Activated CD8-positive, alpha-beta T cell treated with anti-CD3 and anti-CD28 coated beads, Interleukin-2, amount 10 ng/mL, durations not matched to agents 7 days and 5 days (primary cell): ENCODE results near the gene RPA3. TPM values are rescaled to one million over a fixed set of nuclear protein-coding genes. Genes with fewer than 3 reads are reported as not detected.

Experiments used
- ATAC-seq: fragments of 150-1000 bp; cut with Tn5 transposase; one replicate; pipeline ENCODE4 v1.10.0; 2021; ENCODE audit warnings: moderate library complexity
- CTCF ChIA-PET: fragments of 350-600 bp; sonication (Branson Sonifier 250); formaldehyde crosslinking; loops from one replicate; lab custom pipeline; 2021; ENCODE audit warnings: antibody characterized with exemption; lab: Charles Lee
- POLR2A ChIA-PET: fragments of 350-600 bp; sonication (Branson Sonifier 250); formaldehyde crosslinking; loops from one replicate; lab custom pipeline; 2021; ENCODE audit warnings: antibody characterized with exemption; lab: Charles Lee
- DNase-seq: peaks from one replicate; pipeline ENCODE4 v3.0.0-alpha.2; 2020
- H3K27ac Mint-ChIP-seq: one replicate; pipeline ENCODE4 v1.8.0; 2021; ENCODE audit warnings: mild to moderate bottlenecking, mixed read lengths
- H3K27me3 Mint-ChIP-seq: one replicate; pipeline ENCODE4 v1.8.0; 2021; ENCODE audit warnings: low read depth, mixed read lengths
- H3K36me3 Mint-ChIP-seq: one replicate; pipeline ENCODE4 v1.8.0; 2021; ENCODE audit warnings: low read depth, mixed read lengths
- H3K4me1 Mint-ChIP-seq: one replicate; pipeline ENCODE4 v1.8.0; 2021; ENCODE audit warnings: low read depth, mixed read lengths
- H3K4me3 Mint-ChIP-seq: one replicate; pipeline ENCODE4 v1.8.0; 2021; ENCODE audit warnings: mild to moderate bottlenecking, mixed read lengths
- H3K9me3 Mint-ChIP-seq: one replicate; pipeline ENCODE4 v1.8.0; 2022; ENCODE audit warnings: mixed read lengths; ENCODE audit not compliant: insufficient read depth
- total RNA-seq, 2 experiments: library from RNA; stranded (reverse); gene quantifications; one replicate each; pipeline ENCODE4 v1.2.3, GENCODE V29; 2021

The RPA3 gene
- total RNA-seq, 2 experiments from 2014 or later = 117 TPM

GRCh38 chr7:7652798-7653540 lies 65.4 kb downstream of the RPA3 start:
- Mint-ChIP-seq H3K36me3 (peaks cover 16% of the 10 kb centered on the region), H3K27me3 (no peaks in the 10 kb centered on the region), H3K4me1 (peaks cover 16% of the 10 kb centered on the region), H3K9me3 (peaks cover 10% of the 10 kb centered on the region), H3K27ac (no peak overlapping the region), H3K4me3 (no peak overlapping the region)
- DNase-seq = no peak
- ChIA-PET POLR2A (interaction anchor here (0.9 kb wide), 1 partner anchor 11 kb away, joined by 3 read pairs; no protein-coding TSS in a partner anchor), CTCF (interaction anchor here (0.7 to 1.8 kb wide), 5 partner anchors 8 to 415 kb away, joined by 3 to 6 read pairs (median 3); no protein-coding TSS in a partner anchor)
- ATAC-seq = no peak

GRCh38 chr7:7651479-7651878 lies 66.9 kb downstream of the RPA3 start:
- Mint-ChIP-seq H3K4me3 (no peak overlapping the region), H3K36me3 (peaks cover 11% of the 10 kb centered on the region), H3K4me1 (peaks cover 16% of the 10 kb centered on the region), H3K27me3 (no peaks in the 10 kb centered on the region), H3K27ac (peak overlapping the region; percentile 39), H3K9me3 (no peaks in the 10 kb centered on the region)
- DNase-seq (no peak), ATAC-seq (no peak)
- CTCF ChIA-PET = interaction anchor here (0.9 to 1.8 kb wide), 3 partner anchors 15 to 36 kb away, joined by 3 to 6 read pairs (median 4); no protein-coding TSS in a partner anchor
- POLR2A ChIA-PET = interaction anchor here (1.1 kb wide), 1 partner anchor 11 kb away, joined by 4 read pairs; the partner anchor contains the start of gene UMAD1

- Mint-ChIP-seq H3K36me3 (peaks cover 13% of the 10 kb centered on the region), H3K27ac (no peak overlapping the region), H3K27me3 (no peaks in the 10 kb centered on the region), H3K4me1 (peaks cover 16% of the 10 kb centered on the region), H3K4me3 (no peak overlapping the region), H3K9me3 (no peaks in the 10 kb centered on the region)
- CTCF ChIA-PET = interaction anchor here (1.8 kb wide), 1 partner anchor 30 kb away, joined by 4 read pairs; no protein-coding TSS in a partner anchor
- DNase-seq = no peak
- no peak for ATAC-seq
- POLR2A ChIA-PET = no interaction called here
Measured at GRCh38 chr7:7650682-7651206, 67.7 kb downstream of the RPA3 start.

- ChIA-PET CTCF (interaction anchor here (1.4 kb wide), 1 partner anchor 34 kb away, joined by 5 read pairs; no protein-coding TSS in a partner anchor), POLR2A (no interaction called here)
- peaks cover 33% of the 10 kb centered on the region for H3K36me3 Mint-ChIP-seq
- no peaks in the 10 kb centered on the region for H3K27me3 Mint-ChIP-seq
- H3K4me3 Mint-ChIP-seq = no peak overlapping the region
- H3K9me3 Mint-ChIP-seq = no peaks in the 10 kb centered on the region
- ATAC-seq (no peak), DNase-seq (no peak)
- H3K27ac Mint-ChIP-seq = no peak overlapping the region
- peaks cover 18% of the 10 kb centered on the region for H3K4me1 Mint-ChIP-seq
Measured at GRCh38 chr7:7647495-7648036, 70.8 kb downstream of the RPA3 start.

GRCh38 chr7:7642081-7642480 lies 76.3 kb downstream of the RPA3 start:
- ChIA-PET POLR2A (interaction anchor here (0.6 to 2.7 kb wide), 5 partner anchors 11 to 653 kb away, joined by 3 to 25 read pairs (median 3); no protein-coding TSS in a partner anchor), CTCF (interaction anchor here (1.0 to 2.5 kb wide), 3 partner anchors 71 to 393 kb away, joined by 3 to 8 read pairs (median 4); no protein-coding TSS in a partner anchor)
- ATAC-seq = no peak
- no peaks in the 10 kb centered on the region for H3K27me3 Mint-ChIP-seq
- no peak for DNase-seq
- peaks cover 33% of the 10 kb centered on the region for H3K4me1 Mint-ChIP-seq
- no peaks in the 10 kb centered on the region for H3K9me3 Mint-ChIP-seq
- H3K36me3 Mint-ChIP-seq = peaks cover 41% of the 10 kb centered on the region
- H3K4me3 Mint-ChIP-seq = peak overlapping the region; percentile 86
- no peak overlapping the region for H3K27ac Mint-ChIP-seq

GRCh38 chr7:7641129-7641663 lies 77.2 kb downstream of the RPA3 start:
- ATAC-seq = peak; percentile 10
- peak overlapping the region; percentile 97 for H3K27ac Mint-ChIP-seq
- no peaks in the 10 kb centered on the region for H3K27me3 Mint-ChIP-seq
- peaks cover 33% of the 10 kb centered on the region for H3K4me1 Mint-ChIP-seq
- no peak for DNase-seq
- H3K4me3 Mint-ChIP-seq = peak overlapping the region; percentile 86
- peaks cover 39% of the 10 kb centered on the region for H3K36me3 Mint-ChIP-seq
- H3K9me3 Mint-ChIP-seq = no peaks in the 10 kb centered on the region
- POLR2A ChIA-PET = interaction anchor here (0.6 to 2.7 kb wide), 18 partner anchors 8 to 653 kb away, joined by 3 to 25 read pairs (median 3); partner anchors contain the start of genes C1GALT1, GLCCI1 and RPA3
- CTCF ChIA-PET = interaction anchor here (0.9 to 2.8 kb wide), 9 partner anchors 14 to 576 kb away, joined by 3 to 24 read pairs (median 4); no protein-coding TSS in a partner anchor

GRCh38 chr7:7640221-7641128 lies 77.9 kb downstream of the RPA3 start, which contains the start of gene UMAD1:
UMAD1 (plus strand) TSS chr7:7640752; CDS start chr7:7673372, 32,620 bp downstream.
- Mint-ChIP-seq H3K36me3 (peaks cover 37% of the 10 kb centered on the region), H3K4me3 (peak within 1 kb of the TSS; percentile 86), H3K9me3 (no peaks in the 10 kb centered on the region), H3K4me1 (peaks cover 33% of the 10 kb centered on the region), H3K27ac (peak within 1 kb of the TSS; percentile 97), H3K27me3 (no peaks in the 10 kb centered on the region)
- ChIA-PET POLR2A (interaction anchor here (0.7 to 2.7 kb wide), 20 partner anchors 9 to 573 kb away, joined by 3 to 25 read pairs (median 4); partner anchors contain the start of genes C1GALT1, GLCCI1 and RPA3), CTCF (interaction anchor here (0.7 to 2.8 kb wide), 11 partner anchors 15 to 655 kb away, joined by 3 to 24 read pairs (median 3); no protein-coding TSS in a partner anchor)
- ATAC-seq (peak; percentile 96), DNase-seq (peak; percentile 99)

- peak overlapping the region; percentile 86 for H3K4me3 Mint-ChIP-seq
- H3K27ac Mint-ChIP-seq = peak overlapping the region; percentile 97
- CTCF ChIA-PET = interaction anchor here (1.0 to 2.8 kb wide), 5 partner anchors 41 to 656 kb away, joined by 3 to 24 read pairs (median 4); no protein-coding TSS in a partner anchor
- ATAC-seq (peak; percentile 21), DNase-seq (peak; percentile 61)
- H3K9me3 Mint-ChIP-seq = no peaks in the 10 kb centered on the region
- H3K4me1 Mint-ChIP-seq = peaks cover 33% of the 10 kb centered on the region
- POLR2A ChIA-PET = interaction anchor here (0.7 to 2.7 kb wide), 11 partner anchors 12 to 558 kb away, joined by 3 to 25 read pairs (median 4); partner anchors contain the start of genes GLCCI1 and RPA3
- H3K36me3 Mint-ChIP-seq = peaks cover 38% of the 10 kb centered on the region
- no peaks in the 10 kb centered on the region for H3K27me3 Mint-ChIP-seq
Measured at GRCh38 chr7:7639847-7640220, 78.6 kb downstream of the RPA3 start.

- ATAC-seq (no peak), DNase-seq (no peak)
- Mint-ChIP-seq H3K4me3 (peak overlapping the region; percentile 86), H3K36me3 (peaks cover 35% of the 10 kb centered on the region), H3K4me1 (peaks cover 33% of the 10 kb centered on the region), H3K27me3 (no peaks in the 10 kb centered on the region), H3K9me3 (no peaks in the 10 kb centered on the region), H3K27ac (peak overlapping the region; percentile 97)
- ChIA-PET POLR2A (interaction anchor here (0.7 to 2.7 kb wide), 8 partner anchors 24 to 558 kb away, joined by 3 to 25 read pairs (median 4); partner anchors contain the start of gene GLCCI1), CTCF (interaction anchor here (1.0 to 2.8 kb wide), 3 partner anchors 42 to 656 kb away, joined by 3 to 24 read pairs (median 3); no protein-coding TSS in a partner anchor)
Measured at GRCh38 chr7:7639421-7639820, 79.0 kb downstream of the RPA3 start.

- ATAC-seq (no peak), DNase-seq (no peak)
- Mint-ChIP-seq H3K27ac (no peak overlapping the region), H3K9me3 (peaks cover 6% of the 10 kb centered on the region), H3K4me3 (no peak overlapping the region), H3K4me1 (no peaks in the 10 kb centered on the region), H3K27me3 (peaks cover 2% of the 10 kb centered on the region), H3K36me3 (peaks cover 7% of the 10 kb centered on the region)
- ChIA-PET POLR2A (no interaction called here), CTCF (no interaction called here)
Measured at GRCh38 chr7:7630626-7631329, 87.6 kb downstream of the RPA3 start.
